Suprapubic skin (tissue), 4 donors: ENCODE data around the gene FAM219A. TPM values are rescaled to one million over a fixed set of nuclear protein-coding genes. Genes with fewer than 3 reads are reported as not detected.

Source experiments
- DNase-seq, 2 donors: peaks; one replicate each; pipeline ENCODE4 v3.0.0-alpha.2; 2019; ENCODE audit warnings: low spot score in 2 of 2
- H3K27ac ChIP-seq: fragments of 200-600 bp; sonication (generic); one replicate; pipeline ENCODE4 v1.5.1; 2019
- H3K27me3 ChIP-seq: fragments of 200-600 bp; sonication (generic); one replicate; pipeline ENCODE4 v1.5.1; 2019
- H3K36me3 ChIP-seq: fragments of 200-600 bp; sonication (generic); one replicate; pipeline ENCODE4 v1.5.1; 2019
- H3K4me1 ChIP-seq: fragments of 200-600 bp; sonication (generic); one replicate; pipeline ENCODE4 v1.5.1; 2019
- H3K4me3 ChIP-seq: fragments of 200-600 bp; sonication (generic); one replicate; pipeline ENCODE4 v1.5.1; 2019; ENCODE audit warnings: mild to moderate bottlenecking
- H3K9me3 ChIP-seq: fragments of 200-600 bp; sonication (generic); one replicate; pipeline ENCODE4 v1.5.1; 2019
- EP300 ChIP-seq: sonication (generic); formaldehyde crosslinking; IDR thresholded peaks from one replicate; pipeline ENCODE4 v1.6.1; 2017; ENCODE audit warnings: antibody characterized with exemption
- POLR2A ChIP-seq, 2 donors: fragments of 450-650 bp; IDR thresholded peaks; one replicate each; pipeline ENCODE4 v1.6.1; 2017; ENCODE audit warnings: antibody characterized with exemption in 2 of 2, mild to moderate bottlenecking in 2 of 2, moderate library complexity in 2 of 2
- POLR2AphosphoS5 ChIP-seq, 3 donors: sonication (generic); formaldehyde crosslinking; IDR thresholded peaks; one replicate each; pipeline ENCODE4 v1.6.1; 2017; ENCODE audit warnings: antibody characterized with exemption in 3 of 3
- WGBS: methylation state at CpG from one replicate; pipeline ENCODE4 v1.1.5; 2018; 5-methylcytosine and 5-hydroxymethylcytosine counted together
- total RNA-seq, 4 donors: library from RNA; depleted of rRNA; stranded (reverse); fragments of >200 nt; gene quantifications; one replicate each; pipeline ENCODE4 v1.1.0, GENCODE V29; 2016
- TF ChIP-seq, protein P1 (sequence below), 2 donors: fragments of 200-600 bp in 1 of 2; fragments of 450-650 bp in 1 of 2; sonication (generic) in 1 of 2; IDR thresholded peaks; one replicate each; pipeline ENCODE4 v1.5.1; 2016 to 2019; ENCODE audit warnings: antibody characterized with exemption in 2 of 2, mild to moderate bottlenecking in 1 of 2, moderate library complexity in 1 of 2

The FAM219A gene
- total RNA-seq, 4 donors from 2014 or later = 12.6 to 17.0 (median 15.0) TPM

DNA sequence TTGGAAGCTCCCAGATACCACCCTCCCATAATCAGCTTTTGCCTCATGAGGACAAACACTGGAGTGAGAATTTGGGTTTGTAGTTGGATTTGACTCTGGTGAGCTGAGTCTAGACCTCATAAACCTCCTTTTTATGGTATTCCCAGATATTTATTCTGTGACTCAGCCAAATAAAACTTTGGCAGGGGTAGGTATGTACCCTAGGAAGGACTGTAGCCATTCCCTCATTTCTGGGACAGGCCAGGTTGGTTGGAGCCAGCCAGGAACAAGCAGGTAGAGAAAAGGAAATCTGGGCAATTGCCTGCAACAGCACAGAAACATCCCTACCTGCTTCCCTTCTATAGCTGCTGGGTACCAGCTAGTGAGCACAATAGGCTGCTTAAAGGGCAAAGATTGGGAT lies 45.0 kb upstream of the FAM219A start:
- no peak for TF ChIP-seq POLR2AphosphoS5 (IDR thresholded peaks at IDR 0.05)
- TF ChIP-seq POLR2A (IDR thresholded peaks at IDR 0.05) = no peak
- TF ChIP-seq, protein P1, sequence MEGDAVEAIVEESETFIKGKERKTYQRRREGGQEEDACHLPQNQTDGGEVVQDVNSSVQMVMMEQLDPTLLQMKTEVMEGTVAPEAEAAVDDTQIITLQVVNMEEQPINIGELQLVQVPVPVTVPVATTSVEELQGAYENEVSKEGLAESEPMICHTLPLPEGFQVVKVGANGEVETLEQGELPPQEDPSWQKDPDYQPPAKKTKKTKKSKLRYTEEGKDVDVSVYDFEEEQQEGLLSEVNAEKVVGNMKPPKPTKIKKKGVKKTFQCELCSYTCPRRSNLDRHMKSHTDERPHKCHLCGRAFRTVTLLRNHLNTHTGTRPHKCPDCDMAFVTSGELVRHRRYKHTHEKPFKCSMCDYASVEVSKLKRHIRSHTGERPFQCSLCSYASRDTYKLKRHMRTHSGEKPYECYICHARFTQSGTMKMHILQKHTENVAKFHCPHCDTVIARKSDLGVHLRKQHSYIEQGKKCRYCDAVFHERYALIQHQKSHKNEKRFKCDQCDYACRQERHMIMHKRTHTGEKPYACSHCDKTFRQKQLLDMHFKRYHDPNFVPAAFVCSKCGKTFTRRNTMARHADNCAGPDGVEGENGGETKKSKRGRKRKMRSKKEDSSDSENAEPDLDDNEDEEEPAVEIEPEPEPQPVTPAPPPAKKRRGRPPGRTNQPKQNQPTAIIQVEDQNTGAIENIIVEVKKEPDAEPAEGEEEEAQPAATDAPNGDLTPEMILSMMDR (IDR thresholded peaks at IDR 0.05) = no peak
- TF ChIP-seq EP300 = no peak
- Histone ChIP-seq H3K27me3 (no peaks in the 10 kb centered on the region), H3K9me3 (no peaks in the 10 kb centered on the region), H3K36me3 (no peaks in the 10 kb centered on the region), H3K27ac (no peak overlapping the region), H3K4me1 (peaks cover 17% of the 10 kb centered on the region), H3K4me3 (no peak overlapping the region)
- DNase-seq = no peak

DNA sequence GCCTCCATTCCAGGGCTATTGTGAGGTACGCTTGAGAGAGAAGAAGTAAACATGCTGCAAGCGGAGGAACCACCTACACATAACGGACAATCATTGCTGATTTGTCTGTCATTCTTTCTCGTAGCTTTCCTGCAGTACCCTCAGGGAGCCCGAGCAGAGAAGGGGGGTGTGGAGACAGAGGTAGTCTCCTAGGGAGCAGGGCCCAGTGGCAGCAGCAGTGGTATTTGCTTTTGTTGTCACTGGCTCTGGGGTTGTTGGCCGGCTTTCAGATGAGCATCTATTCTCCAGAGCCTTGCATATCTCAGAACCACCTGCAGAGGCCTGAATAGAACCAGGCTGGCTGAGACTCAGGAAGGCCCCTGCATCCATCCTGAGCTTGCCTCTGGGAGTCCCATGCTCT lies 44.5 kb upstream of the FAM219A start:
- WGBS = 83% methylated on average over 4 of the region's 6 CpGs
- Histone ChIP-seq H3K4me1 (peaks cover 17% of the 10 kb centered on the region), H3K4me3 (no peak overlapping the region), H3K36me3 (no peaks in the 10 kb centered on the region), H3K27me3 (no peaks in the 10 kb centered on the region), H3K27ac (no peak overlapping the region), H3K9me3 (no peaks in the 10 kb centered on the region)
- DNase-seq = no peak
- TF ChIP-seq EP300 (no peak), POLR2A (IDR thresholded peaks at IDR 0.05) (no peak), POLR2AphosphoS5 (IDR thresholded peaks at IDR 0.05) (no peak)
- TF ChIP-seq, protein P1 (IDR thresholded peaks at IDR 0.05) = no peak

DNA sequence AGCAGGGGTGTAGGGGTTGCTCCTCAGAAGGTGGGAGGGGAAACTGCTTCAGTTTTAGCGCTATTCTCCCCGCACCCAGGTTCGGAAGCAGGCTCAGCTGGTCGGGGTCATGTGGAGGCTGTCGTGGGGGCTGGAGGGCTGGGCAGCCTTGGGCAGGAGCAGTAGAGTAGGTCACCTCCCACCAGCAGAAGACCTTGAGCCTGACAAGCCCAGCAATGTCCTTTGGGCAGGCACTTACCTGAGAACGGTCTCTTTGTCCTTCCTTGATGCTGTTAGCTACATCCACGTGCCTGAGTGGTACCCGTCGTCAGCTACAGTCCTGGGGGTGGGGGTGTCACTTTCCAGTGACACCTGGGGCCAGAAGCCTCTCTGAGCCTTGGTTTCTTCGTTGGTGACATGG lies 44.1 kb upstream of the FAM219A start:
- DNase-seq = no peak
- 59% methylated on average over 6 of the region's 10 CpGs for WGBS
- Histone ChIP-seq H3K4me1 (peaks cover 17% of the 10 kb centered on the region), H3K36me3 (no peaks in the 10 kb centered on the region), H3K27ac (no peak overlapping the region), H3K9me3 (no peaks in the 10 kb centered on the region), H3K4me3 (no peak overlapping the region), H3K27me3 (no peaks in the 10 kb centered on the region)
- TF ChIP-seq POLR2A (IDR thresholded peaks at IDR 0.05) (no peak), POLR2AphosphoS5 (IDR thresholded peaks at IDR 0.05) (no peak), EP300 (no peak)
- TF ChIP-seq, protein P1 (IDR thresholded peaks at IDR 0.05) = no peak

DNA sequence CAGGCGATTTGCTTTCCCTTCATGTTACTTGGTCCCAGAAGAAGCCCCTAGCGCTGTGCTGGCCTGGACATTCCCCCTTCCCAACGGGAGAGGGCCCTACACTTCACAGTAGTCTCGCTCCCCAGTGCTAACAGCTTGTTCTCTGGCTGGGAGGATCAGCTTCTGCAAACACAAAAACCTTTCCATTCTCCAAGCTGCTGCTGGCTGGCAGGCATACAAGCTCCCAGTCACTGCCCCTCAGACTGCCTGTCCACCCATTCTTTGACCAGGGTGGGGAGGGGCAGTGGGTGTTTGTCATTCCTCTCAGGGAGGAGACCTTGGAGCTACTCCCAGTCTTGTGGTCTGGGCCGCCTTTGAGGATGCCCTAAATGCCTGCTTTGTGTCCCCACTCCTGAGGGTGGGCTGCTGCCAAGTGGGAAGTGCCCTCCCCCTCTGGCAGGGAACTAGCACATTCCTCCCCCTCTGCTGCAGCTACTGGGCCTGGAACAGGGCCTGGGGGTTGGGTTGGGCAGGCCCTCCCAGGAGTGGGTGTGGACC lies 43.6 kb upstream of the FAM219A start:
- no peaks in the 10 kb centered on the region for H3K9me3 ChIP-seq
- H3K27ac ChIP-seq = no peak overlapping the region
- no peak for DNase-seq
- 31% methylated on average over 4 of the region's 5 CpGs for WGBS
- H3K27me3 ChIP-seq = no peaks in the 10 kb centered on the region
- no peak overlapping the region for H3K4me3 ChIP-seq
- TF ChIP-seq POLR2A (IDR thresholded peaks at IDR 0.05) (no peak), EP300 (no peak), POLR2AphosphoS5 (IDR thresholded peaks at IDR 0.05) (no peak)
- TF ChIP-seq, protein P1 (IDR thresholded peaks at IDR 0.05) = no peak
- H3K36me3 ChIP-seq = no peaks in the 10 kb centered on the region
- peaks cover 17% of the 10 kb centered on the region for H3K4me1 ChIP-seq

DNA sequence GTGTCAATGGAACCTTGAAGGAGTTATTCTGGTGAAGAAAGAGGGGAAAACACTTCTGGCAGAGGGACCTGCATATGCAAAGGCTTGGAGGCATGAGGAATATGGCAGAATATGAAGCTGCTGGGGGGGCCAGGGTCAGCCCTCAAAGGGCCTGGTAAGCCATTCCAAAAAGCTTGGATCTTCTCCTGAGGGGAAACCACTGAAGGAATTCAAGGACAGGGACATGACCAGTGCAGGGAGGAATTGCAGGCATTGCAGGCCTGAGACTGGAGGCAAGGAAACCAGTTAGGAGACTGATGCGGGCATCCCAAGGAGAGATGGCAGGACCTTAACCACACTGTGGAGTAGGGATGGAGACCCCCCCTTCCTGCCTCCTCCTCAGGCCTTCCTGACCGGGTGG lies 43.0 kb upstream of the FAM219A start:
- Histone ChIP-seq H3K27ac (no peak overlapping the region), H3K4me3 (no peak overlapping the region), H3K27me3 (no peaks in the 10 kb centered on the region), H3K9me3 (no peaks in the 10 kb centered on the region), H3K4me1 (peaks cover 17% of the 10 kb centered on the region), H3K36me3 (no peaks in the 10 kb centered on the region)
- no peak for DNase-seq
- 67% methylated on average over 2 of the region's 2 CpGs for WGBS
- TF ChIP-seq POLR2AphosphoS5 (IDR thresholded peaks at IDR 0.05) (no peak), EP300 (no peak), POLR2A (IDR thresholded peaks at IDR 0.05) (no peak)
- TF ChIP-seq, protein P1 (IDR thresholded peaks at IDR 0.05) = no peak
